ENCODE results near the gene RHAG.

- TF ChIP-seq CTCF (IDR thresholded peaks at IDR 0.05) = no peak
- TF ChIP-seq POLR2A (IDR thresholded peaks at IDR 0.05) = no peak
Observed at GRCh38 chr6:49618257-49618656, 18.4 kb downstream of the RHAG start.

All from lower leg skin (tissue), 3 donors.